ENCODE measurements around the gene FCMR. TPM values are rescaled to one million over a fixed set of nuclear protein-coding genes. Genes with fewer than 3 reads are reported as not detected.
"Not testable (repeated sequence)": the region's sequence is repeated elsewhere in the genome, so short reads cannot be mapped to it uniquely, and the experiment has no call there.

FCMR gene
- polyA plus RNA-seq, 3 donors from 2014 or later: 255 to 454 (median 370) TPM

- no peak overlapping the region for H3K4me3 Mint-ChIP-seq
- no peak overlapping the region for H3K27ac Mint-ChIP-seq
- H3K4me1 Mint-ChIP-seq: peaks cover 10 to 13% of the 10 kb centered on the region in 2 donors
- peaks cover 0 to 7% (median 0%) of the 10 kb centered on the region in 3 donors for H3K27me3 Mint-ChIP-seq (ENCODE audit: low read depth in 3 of 3)
- peak in 2 of 3 donors; percentile 37 for DNase-seq
- no peaks in the 10 kb centered on the region for H3K9me3 Mint-ChIP-seq
- H3K36me3 Mint-ChIP-seq: peaks cover 0 to 9% (median 3%) of the 10 kb centered on the region in 3 donors
Observed at GRCh38 chr1:206924592-206925105, 2.9 kb upstream of the FCMR start.

DNA sequence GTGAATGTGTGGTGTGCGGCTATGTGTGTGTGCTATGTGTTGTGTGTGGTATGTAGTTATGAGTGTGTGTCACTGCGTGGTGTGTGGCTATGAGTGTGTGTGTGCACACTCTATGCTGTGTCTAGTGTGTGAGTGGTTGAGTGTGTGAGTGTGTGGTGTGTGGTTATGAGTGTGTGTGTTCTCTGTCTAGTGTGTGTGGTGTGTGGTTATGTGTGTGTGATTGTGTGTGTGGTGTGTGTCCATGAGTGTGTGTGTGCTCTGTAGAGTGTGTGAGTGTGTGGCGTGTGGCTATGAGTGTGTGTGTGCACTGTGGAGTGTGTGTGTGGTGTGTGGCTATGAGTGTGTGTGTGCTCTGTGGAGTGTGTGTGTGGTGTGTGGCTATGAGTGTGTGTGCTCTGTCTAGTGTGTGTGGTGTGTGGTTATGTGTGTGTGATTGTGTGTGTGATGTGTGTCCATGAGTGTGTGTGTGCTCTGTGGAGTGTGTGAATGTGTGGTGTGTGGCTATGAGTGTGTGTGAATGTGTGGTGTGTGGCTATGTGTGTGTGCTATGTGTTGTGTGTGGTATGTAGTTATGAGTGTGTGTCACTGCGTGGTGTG lies 2.3 kb upstream of the FCMR start:
- H3K27me3 Mint-ChIP-seq (ENCODE audit: low read depth in 3 of 3); H3K4me3 Mint-ChIP-seq; H3K27ac Mint-ChIP-seq; H3K36me3 Mint-ChIP-seq; H3K9me3 Mint-ChIP-seq; DNase-seq: not testable (repeated sequence)
- peaks cover 7 to 10% of the 10 kb centered on the region in 2 donors for H3K4me1 Mint-ChIP-seq

DNA sequence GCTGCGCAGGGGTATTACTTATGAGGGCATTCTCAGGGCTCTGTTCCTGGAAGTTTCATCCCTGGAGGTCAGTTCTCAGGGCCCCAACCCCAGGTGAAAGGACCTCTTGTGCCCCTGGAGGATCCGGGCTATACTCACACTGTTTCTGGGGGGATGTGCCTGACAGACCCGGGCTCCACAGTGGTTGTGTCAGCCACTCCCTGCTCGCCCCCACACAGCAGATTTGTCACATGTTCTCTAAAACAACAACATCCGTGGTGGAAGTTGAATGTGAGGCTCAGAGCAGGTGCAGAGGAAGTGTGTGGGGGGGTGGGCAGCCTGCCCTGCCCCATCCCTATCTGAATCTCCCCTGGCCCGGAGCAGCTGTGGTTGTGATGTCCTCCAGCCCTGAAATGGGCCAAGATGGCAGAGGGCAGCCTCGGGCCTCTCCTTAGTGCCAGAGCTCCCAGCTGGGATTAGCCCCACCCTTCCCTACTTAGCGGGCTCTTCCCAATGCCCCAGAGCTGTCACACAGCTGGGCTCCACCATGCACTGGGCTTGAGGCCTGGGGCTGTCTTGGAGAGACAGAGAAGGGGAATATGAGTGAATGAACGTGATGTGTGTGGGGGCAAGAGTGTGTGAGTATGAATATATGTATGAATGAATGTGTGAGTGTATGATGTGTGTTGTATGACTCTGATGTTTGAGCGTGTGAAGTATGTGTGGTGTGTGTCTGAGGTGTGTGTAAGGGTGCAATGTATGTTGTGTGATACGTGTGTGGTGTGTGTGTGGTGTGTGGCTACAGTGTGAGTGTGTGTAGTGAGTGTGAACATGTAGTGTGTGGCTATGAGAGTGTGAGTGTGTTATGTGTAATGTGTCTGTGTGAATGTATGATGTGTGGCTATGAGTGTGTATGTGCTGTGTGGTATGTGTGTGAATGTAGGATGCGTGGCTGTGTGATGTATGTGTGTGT lies 1.5 kb upstream of the FCMR start:
- Mint-ChIP-seq H3K36me3 (peaks cover 1 to 11% (median 5%) of the 10 kb centered on the region in 3 donors), H3K4me1 (peaks cover 10 to 15% of the 10 kb centered on the region in 2 donors), H3K27me3 (ENCODE audit: low read depth in 3 of 3) (peaks cover 0 to 7% (median 2%) of the 10 kb centered on the region in 3 donors), H3K4me3 (no peak overlapping the region), H3K27ac (no peak overlapping the region), H3K9me3 (no peaks in the 10 kb centered on the region)
- peak; percentile 72 to 78 (median 78) for DNase-seq

- no peak for DNase-seq
- Mint-ChIP-seq H3K27ac (no peak overlapping the region), H3K36me3 (peaks cover 8 to 17% (median 12%) of the 10 kb centered on the region in 3 donors), H3K4me3 (no peak overlapping the region), H3K9me3 (no peaks in the 10 kb centered on the region), H3K27me3 (ENCODE audit: low read depth in 3 of 3) (peaks cover 0 to 7% (median 3%) of the 10 kb centered on the region in 3 donors), H3K4me1 (peaks cover 18 to 22% of the 10 kb centered on the region in 2 donors)
Observed at GRCh38 chr1:206922524-206922923, 783 bp upstream of the FCMR start.

- peaks cover 56 to 62% of the 10 kb centered on the region in 2 donors for H3K4me1 Mint-ChIP-seq
- H3K9me3 Mint-ChIP-seq: no peaks in the 10 kb centered on the region
- H3K27me3 Mint-ChIP-seq (ENCODE audit: low read depth in 3 of 3): peaks cover 0 to 7% (median 3%) of the 10 kb centered on the region in 3 donors
- H3K4me3 Mint-ChIP-seq: peak overlapping the region in 2 of 5 donors; percentile 76 to 78
- peaks cover 12 to 34% (median 27%) of the 10 kb centered on the region in 3 donors for H3K36me3 Mint-ChIP-seq
- no peak for DNase-seq
- H3K27ac Mint-ChIP-seq: peak overlapping the region in 5 of 6 donors; percentile 80 to 96 (median 93)
Observed at GRCh38 chr1:206918076-206918475, 3.7 kb downstream of the FCMR start.

- Mint-ChIP-seq H3K27me3 (ENCODE audit: low read depth in 3 of 3) (peaks cover 0 to 5% (median 3%) of the 10 kb centered on the region in 3 donors), H3K9me3 (no peaks in the 10 kb centered on the region), H3K4me3 (peak overlapping the region in 2 of 5 donors; percentile 76 to 78), H3K36me3 (peaks cover 15 to 45% (median 43%) of the 10 kb centered on the region in 3 donors), H3K27ac (peak overlapping the region in 5 of 6 donors; percentile 80 to 93 (median 91)), H3K4me1 (peaks cover 74 to 81% of the 10 kb centered on the region in 2 donors)
- no peak for DNase-seq
Observed at GRCh38 chr1:206916000-206916709, 5.6 kb downstream of the FCMR start.

- Mint-ChIP-seq H3K36me3 (peaks cover 22 to 47% (median 46%) of the 10 kb centered on the region in 3 donors), H3K27me3 (ENCODE audit: low read depth in 3 of 3) (peaks cover 0 to 3% (median 0%) of the 10 kb centered on the region in 3 donors), H3K4me1 (peaks cover 82 to 91% of the 10 kb centered on the region in 2 donors), H3K4me3 (peak overlapping the region in 2 of 5 donors; percentile 76 to 78), H3K9me3 (no peaks in the 10 kb centered on the region), H3K27ac (peak overlapping the region in 5 of 6 donors; percentile 80 to 93 (median 91))
- no peak for DNase-seq
Observed at GRCh38 chr1:206915030-206915735, 6.6 kb downstream of the FCMR start.

DNA sequence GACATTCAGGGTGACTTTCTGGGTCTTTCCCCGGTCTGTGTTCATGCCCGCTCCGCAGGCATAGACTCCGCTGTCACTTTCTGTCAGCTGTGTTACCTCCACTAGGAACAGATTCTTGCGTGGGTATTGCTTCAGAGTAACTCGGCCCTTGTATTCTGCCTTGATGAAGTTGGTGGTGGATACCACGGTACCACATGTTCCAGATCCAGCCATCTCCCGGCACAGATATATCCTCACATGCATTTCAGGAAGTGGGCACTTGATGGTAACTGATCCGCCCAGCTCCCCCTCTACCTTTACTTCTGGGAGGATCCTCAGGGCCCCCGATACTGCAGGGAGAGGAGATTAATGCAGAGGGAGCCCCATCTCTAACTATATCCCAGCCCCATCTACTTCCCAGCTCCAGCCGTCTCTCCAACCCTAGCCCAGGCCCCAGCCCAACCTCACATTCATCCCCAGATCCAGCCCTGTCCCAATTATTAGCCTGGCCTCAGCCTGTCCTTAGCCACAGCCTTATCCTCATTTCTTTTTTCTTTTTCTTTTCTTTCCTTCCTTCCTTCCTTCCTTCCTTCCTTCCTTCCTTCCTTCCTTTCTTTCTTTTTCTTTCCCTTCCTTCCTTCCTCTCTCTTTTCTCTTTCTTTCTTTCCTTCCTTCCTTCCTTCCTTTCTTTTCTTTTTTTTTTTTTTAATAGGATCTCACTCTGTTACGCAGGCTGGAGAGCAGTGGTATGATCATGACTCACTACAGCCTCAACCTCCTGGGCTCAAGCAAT lies 7.8 kb downstream of the FCMR start:
- Mint-ChIP-seq H3K4me1 (peaks cover 88 to 91% of the 10 kb centered on the region in 2 donors), H3K27ac (peak overlapping the region in 5 of 6 donors; percentile 79 to 93 (median 91)), H3K9me3 (no peaks in the 10 kb centered on the region), H3K36me3 (peaks cover 22 to 43% (median 43%) of the 10 kb centered on the region in 3 donors), H3K27me3 (ENCODE audit: low read depth in 3 of 3) (peaks cover 0 to 3% (median 0%) of the 10 kb centered on the region in 3 donors), H3K4me3 (peak overlapping the region in 1 of 5 donors; percentile 1)
- no peak for DNase-seq

GRCh38 chr1:206912445-206913095 lies 9.2 kb downstream of the FCMR start:
- H3K27ac Mint-ChIP-seq: peak overlapping the region in 5 of 6 donors; percentile 80 to 93 (median 91)
- DNase-seq: peak; percentile 68 to 75 (median 70)
- no peaks in the 10 kb centered on the region for H3K27me3 Mint-ChIP-seq (ENCODE audit: low read depth in 3 of 3)

GRCh38 chr1:206911064-206911663 lies 10.6 kb downstream of the FCMR start:
- Mint-ChIP-seq H3K27me3 (ENCODE audit: low read depth in 3 of 3) (no peaks in the 10 kb centered on the region), H3K36me3 (peaks cover 14 to 41% (median 34%) of the 10 kb centered on the region in 3 donors), H3K9me3 (no peaks in the 10 kb centered on the region), H3K4me1 (peaks cover 79 to 84% of the 10 kb centered on the region in 2 donors), H3K27ac (peak overlapping the region; percentile 10 to 80 (median 60)), H3K4me3 (peak overlapping the region in 2 of 5 donors; percentile 42 to 44)
- DNase-seq: peak; percentile 51 to 56 (median 51)

More at GRCh38 chr1:206912445-206913095, 9.2 kb downstream of the FCMR start:
- H3K4me1 Mint-ChIP-seq: peaks cover 86 to 91% of the 10 kb centered on the region in 2 donors
- no peaks in the 10 kb centered on the region for H3K9me3 Mint-ChIP-seq
- H3K36me3 Mint-ChIP-seq: peaks cover 14 to 42% (median 41%) of the 10 kb centered on the region in 3 donors
- peak overlapping the region in 3 of 5 donors; percentile 30 to 37 (median 31) for H3K4me3 Mint-ChIP-seq

- Mint-ChIP-seq H3K27ac (peak overlapping the region in 1 of 6 donors; percentile 63), H3K4me1 (peaks cover 79 to 84% of the 10 kb centered on the region in 2 donors), H3K36me3 (peaks cover 22 to 53% (median 37%) of the 10 kb centered on the region in 3 donors), H3K27me3 (ENCODE audit: low read depth in 3 of 3) (no peaks in the 10 kb centered on the region), H3K9me3 (no peaks in the 10 kb centered on the region), H3K4me3 (peak overlapping the region in 2 of 5 donors; percentile 20 to 36)
- no peak for DNase-seq
Observed at GRCh38 chr1:206909883-206910318, 11.8 kb downstream of the FCMR start.
